ENCODE results near the gene KLC1.

DNA sequence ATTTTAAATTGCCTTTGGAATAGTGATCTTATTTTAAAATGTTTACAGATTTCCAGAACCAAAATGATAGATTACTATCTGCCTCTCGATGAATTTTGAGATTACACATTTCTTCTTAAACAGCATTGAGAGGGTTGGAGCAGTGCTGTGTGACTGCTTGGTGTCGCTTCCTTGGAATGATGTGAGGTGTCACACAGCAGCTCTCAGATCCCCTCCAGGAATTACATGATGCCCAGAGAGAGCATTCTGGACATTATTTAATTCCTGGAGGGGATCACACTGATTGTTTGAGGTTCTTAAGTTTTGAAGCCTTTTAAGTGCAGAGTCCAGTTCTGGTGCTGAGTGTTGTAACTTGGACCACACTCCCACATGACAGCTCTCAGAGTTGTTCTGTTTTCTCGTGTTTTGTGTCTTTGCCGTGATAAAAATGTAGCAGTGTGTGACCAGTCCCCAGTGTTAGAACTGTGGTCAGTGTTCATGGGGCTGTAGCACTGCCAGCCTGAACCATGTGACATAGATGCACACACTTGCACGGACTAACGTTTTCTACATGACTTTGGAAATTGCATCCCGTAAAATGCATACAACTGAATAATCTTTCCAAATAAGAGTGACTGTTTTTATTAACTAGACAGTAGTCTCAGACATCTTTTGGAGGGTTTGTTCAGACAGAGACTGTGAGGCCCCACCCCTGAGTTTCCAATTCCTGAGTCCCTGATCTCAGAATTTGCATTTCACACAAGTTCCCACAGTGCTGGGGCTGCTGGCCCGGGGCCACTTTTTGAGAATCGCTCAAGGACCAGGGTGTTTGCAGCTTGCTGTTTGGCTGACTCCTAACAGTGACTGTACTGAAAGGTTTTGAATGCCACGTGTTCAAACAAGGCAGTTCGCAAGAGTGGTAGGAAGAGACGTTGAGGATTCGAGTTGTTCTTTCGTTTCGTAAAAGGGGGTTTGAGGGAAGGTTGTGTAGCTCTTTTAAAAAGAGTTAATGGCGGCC is 60.2 kb downstream of the KLC1 start:
- TF ChIP-seq, protein P1, sequence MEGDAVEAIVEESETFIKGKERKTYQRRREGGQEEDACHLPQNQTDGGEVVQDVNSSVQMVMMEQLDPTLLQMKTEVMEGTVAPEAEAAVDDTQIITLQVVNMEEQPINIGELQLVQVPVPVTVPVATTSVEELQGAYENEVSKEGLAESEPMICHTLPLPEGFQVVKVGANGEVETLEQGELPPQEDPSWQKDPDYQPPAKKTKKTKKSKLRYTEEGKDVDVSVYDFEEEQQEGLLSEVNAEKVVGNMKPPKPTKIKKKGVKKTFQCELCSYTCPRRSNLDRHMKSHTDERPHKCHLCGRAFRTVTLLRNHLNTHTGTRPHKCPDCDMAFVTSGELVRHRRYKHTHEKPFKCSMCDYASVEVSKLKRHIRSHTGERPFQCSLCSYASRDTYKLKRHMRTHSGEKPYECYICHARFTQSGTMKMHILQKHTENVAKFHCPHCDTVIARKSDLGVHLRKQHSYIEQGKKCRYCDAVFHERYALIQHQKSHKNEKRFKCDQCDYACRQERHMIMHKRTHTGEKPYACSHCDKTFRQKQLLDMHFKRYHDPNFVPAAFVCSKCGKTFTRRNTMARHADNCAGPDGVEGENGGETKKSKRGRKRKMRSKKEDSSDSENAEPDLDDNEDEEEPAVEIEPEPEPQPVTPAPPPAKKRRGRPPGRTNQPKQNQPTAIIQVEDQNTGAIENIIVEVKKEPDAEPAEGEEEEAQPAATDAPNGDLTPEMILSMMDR (IDR thresholded peaks at IDR 0.05) = no peak
- TF ChIP-seq POLR2A (IDR thresholded peaks at IDR 0.05) = no peak

Measured in heart left ventricle (tissue), 13 donors.